GM10266 (cell line): Measurements from ENCODE around the gene SLC45A1.

Experiments used
- DNase-seq: peaks from one replicate; pipeline ENCODE4 v3.0.0; 2012; ENCODE audit errors: extremely low spot score
- CTCF ChIP-seq: IDR thresholded peaks from 2 replicates; pipeline ENCODE4 v1.5.1; 2012; ENCODE audit warnings: mild to moderate bottlenecking, low read depth; ENCODE audit not compliant: control insufficient read depth, insufficient read depth; ENCODE audit errors: missing control alignments

The SLC45A1 gene

GRCh38 chr1:8338526-8339202 is 20.8 kb downstream of the SLC45A1 start:
- DNase-seq: no peak
- TF ChIP-seq CTCF: no peak

- no peak for DNase-seq
Measured at GRCh38 chr1:8339203-8339600, 21.3 kb downstream of the SLC45A1 start.

GRCh38 chr1:8340448-8340847 is 22.5 kb downstream of the SLC45A1 start:
- TF ChIP-seq CTCF: no peak
- no peak for DNase-seq

More at GRCh38 chr1:8339203-8339600, 21.3 kb downstream of the SLC45A1 start:
- no peak for TF ChIP-seq CTCF

- DNase-seq: no peak
- TF ChIP-seq CTCF: no peak
Measured at GRCh38 chr1:8342325-8342724, 24.4 kb downstream of the SLC45A1 start.

- DNase-seq: no peak
- TF ChIP-seq CTCF: no peak
Measured at GRCh38 chr1:8343044-8343443, 25.1 kb downstream of the SLC45A1 start.

- TF ChIP-seq CTCF: no peak
- no peak for DNase-seq
Measured at GRCh38 chr1:8343464-8344001, 25.6 kb downstream of the SLC45A1 start.

- no peak for DNase-seq
Measured at GRCh38 chr1:8344893-8345507, 27.1 kb downstream of the SLC45A1 start.

More at GRCh38 chr1:8344893-8345507, 27.1 kb downstream of the SLC45A1 start:
- TF ChIP-seq CTCF: no peak
